Adrenal gland (tissue), 12 donors: Measurements from ENCODE around the gene SPOP. TPM values are rescaled to one million over a fixed set of nuclear protein-coding genes. Genes with fewer than 3 reads are reported as not detected.
A peak's percentile ranks its signal among the peaks of the same experiment; 100 is the strongest.

Experiments used
- DNase-seq, 7 donors: peaks; one replicate each; pipeline ENCODE4 v3.0.0-alpha.2; 2019 to 2020
- H3K27ac ChIP-seq, 5 donors: fragments of 200-600 bp; sonication (generic) in 4 of 5; 1 replicate in 3 of 5; 2 replicates in 2 of 5; pipeline versions ENCODE4 v1.5.1 to v1.8.0; 2016 to 2020; ENCODE audit warnings: mild to moderate bottlenecking in 1 of 5
- H3K27me3 ChIP-seq: fragments of 200-600 bp; 2 replicates; pipeline ENCODE4 v1.8.0; 2021
- H3K36me3 ChIP-seq, 2 donors: fragments of 200-600 bp; replicated peaks in 1 of 2; 1 replicate in 1 of 2; 2 replicates in 1 of 2; pipeline versions ENCODE4 v1.5.1 to v1.8.0; 2018 to 2022
- H3K4me1 ChIP-seq, 2 donors: fragments of 200-600 bp; replicated peaks in 1 of 2; 1 replicate in 1 of 2; 2 replicates in 1 of 2; pipeline versions ENCODE4 v1.5.1 to v1.8.0; 2018 to 2021
- H3K4me3 ChIP-seq, 4 donors: fragments of 200-600 bp; sonication (generic) in 3 of 4; one replicate each; pipeline ENCODE4 v1.5.1; 2016 to 2018
- H3K9me3 ChIP-seq, 3 donors: fragments of 200-600 bp; sonication (generic) in 1 of 3; replicated peaks in 1 of 3; 1 replicate in 2 of 3; 2 replicates in 1 of 3; pipeline versions ENCODE4 v1.5.1 to v1.8.0; 2016 to 2021
- POLR2A ChIP-seq, 2 donors: fragments of 450-650 bp; IDR thresholded peaks; one replicate each; pipeline ENCODE4 v1.6.1; 2017; ENCODE audit warnings: antibody characterized with exemption in 2 of 2, mild to moderate bottlenecking in 2 of 2, moderate library complexity in 1 of 2
- WGBS, 4 donors: extraction: QIAGEN DNeasy Blood & Tissue Kit in 2 of 4; methylation state at CpG; one replicate each; pipeline versions ENCODE4 v1.1.5 to v1.1.7; 2013 to 2017; 5-methylcytosine and 5-hydroxymethylcytosine counted together
- intact Hi-C, 2 donors: fragments of 100-400 bp; cut with DNase I; formaldehyde crosslinking; loops; one replicate each; pipeline versions ENCODE4 v1.14.1 to v1.15.0; 2022 to 2023
- polyA plus RNA-seq, 3 donors: library from polyadenylated mRNA; stranded (reverse); fragments of 200-250 nt in 2 of 3; fragments of 350-450 nt in 1 of 3; fragmentation: Illumina TruSeq in 1 of 3; extraction: RNeasy Lipid Tissue Mini Kit (QIAGEN cat#74804) in 1 of 3; gene quantifications; one replicate each; pipeline ENCODE4 v1.2.3, GENCODE V29; 2013 to 2014
- total RNA-seq, 9 donors: library from RNA; depleted of rRNA in 4 of 9; stranded (reverse); fragments of >200 nt in 4 of 9; fragments of 120-200 nt in 1 of 9; fragmentation: NEBNext Ultra II Directional in 1 of 9; extraction: Animal tissue kit (Norgen Biotek cat#: 25700) in 1 of 9; gene quantifications; one replicate each; pipeline versions ENCODE4 v1.1.0 to v1.2.4, GENCODE V29; 2013 to 2023
- TF ChIP-seq, protein P1 (sequence below), 6 experiments: fragments of 450-650 bp in 4 of 6; fragments of 200-600 bp in 2 of 6; sonication (generic) in 1 of 6; IDR thresholded peaks; 1 replicate in 5 of 6; 2 replicates in 1 of 6; pipeline versions ENCODE4 v1.5.1 to v1.8.0; 2016 to 2021; ENCODE audit warnings: antibody characterized with exemption in 6 of 6, mild to moderate bottlenecking in 2 of 6, moderate library complexity in 1 of 6
- donor health status: healthy with polysubstance abuse.
- donor health status: Bipolar disorder and iron deficiency.
- donor health status: DM: yes; HTN: yes; CAD: no.
- donor health status: DM: no; HTN: no; CAD: no.
- donor health status: DM: no; HTN: no; CAD: no.
- donor health status: DM: yes; HTN: yes; CAD: no.

The SPOP gene
- total and polyA plus RNA-seq, 12 donors = 22.4 to 86.4 (median 57.6) TPM

DNA sequence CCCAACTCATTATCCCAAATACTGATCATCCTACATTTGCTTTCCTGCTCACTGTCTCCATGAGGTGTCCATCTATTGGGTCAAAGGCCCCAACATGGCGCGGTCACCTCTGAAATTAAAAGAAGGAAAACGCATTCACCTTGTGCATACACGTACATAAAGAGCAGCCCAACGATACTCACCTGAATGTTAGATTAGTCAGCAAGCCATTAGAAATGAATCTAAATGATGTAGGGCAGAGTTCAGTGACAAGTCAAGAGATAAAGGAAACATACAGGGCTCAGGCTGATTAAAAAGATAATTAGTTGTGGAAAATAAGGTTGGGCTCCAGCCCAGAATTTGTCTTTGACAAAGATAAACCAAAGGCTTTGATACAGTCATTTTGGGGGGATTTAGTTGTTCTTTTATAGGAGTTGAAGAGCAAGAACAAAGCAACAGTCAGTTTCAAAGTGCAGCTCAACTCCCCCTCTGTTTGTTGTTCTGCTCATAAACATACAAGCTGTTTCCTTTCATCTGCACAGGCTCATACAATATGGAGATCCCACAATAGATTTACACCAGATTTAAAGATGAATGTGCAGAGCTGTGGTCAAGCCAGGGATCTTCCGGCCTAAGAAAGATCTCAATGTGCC, 81.2 kb downstream of the SPOP start:
- 80 to 86% (median 83%) methylated on average over 6 of the region's 6 CpGs for WGBS, 4 donors
- Histone ChIP-seq H3K9me3 (no peaks in the 10 kb centered on the region), H3K27ac (no peak overlapping the region), H3K4me1 (peaks cover 0 to 26% of the 10 kb centered on the region in 2 donors), H3K27me3 (no peaks in the 10 kb centered on the region), H3K4me3 (no peak overlapping the region), H3K36me3 (peaks cover 0 to 41% of the 10 kb centered on the region in 2 donors)
- TF ChIP-seq, protein P1, sequence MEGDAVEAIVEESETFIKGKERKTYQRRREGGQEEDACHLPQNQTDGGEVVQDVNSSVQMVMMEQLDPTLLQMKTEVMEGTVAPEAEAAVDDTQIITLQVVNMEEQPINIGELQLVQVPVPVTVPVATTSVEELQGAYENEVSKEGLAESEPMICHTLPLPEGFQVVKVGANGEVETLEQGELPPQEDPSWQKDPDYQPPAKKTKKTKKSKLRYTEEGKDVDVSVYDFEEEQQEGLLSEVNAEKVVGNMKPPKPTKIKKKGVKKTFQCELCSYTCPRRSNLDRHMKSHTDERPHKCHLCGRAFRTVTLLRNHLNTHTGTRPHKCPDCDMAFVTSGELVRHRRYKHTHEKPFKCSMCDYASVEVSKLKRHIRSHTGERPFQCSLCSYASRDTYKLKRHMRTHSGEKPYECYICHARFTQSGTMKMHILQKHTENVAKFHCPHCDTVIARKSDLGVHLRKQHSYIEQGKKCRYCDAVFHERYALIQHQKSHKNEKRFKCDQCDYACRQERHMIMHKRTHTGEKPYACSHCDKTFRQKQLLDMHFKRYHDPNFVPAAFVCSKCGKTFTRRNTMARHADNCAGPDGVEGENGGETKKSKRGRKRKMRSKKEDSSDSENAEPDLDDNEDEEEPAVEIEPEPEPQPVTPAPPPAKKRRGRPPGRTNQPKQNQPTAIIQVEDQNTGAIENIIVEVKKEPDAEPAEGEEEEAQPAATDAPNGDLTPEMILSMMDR (IDR thresholded peaks at IDR 0.05) = no peak
- no peak for TF ChIP-seq POLR2A (IDR thresholded peaks at IDR 0.05)
- no peak for DNase-seq
- intact Hi-C loops = no loop called here

DNA sequence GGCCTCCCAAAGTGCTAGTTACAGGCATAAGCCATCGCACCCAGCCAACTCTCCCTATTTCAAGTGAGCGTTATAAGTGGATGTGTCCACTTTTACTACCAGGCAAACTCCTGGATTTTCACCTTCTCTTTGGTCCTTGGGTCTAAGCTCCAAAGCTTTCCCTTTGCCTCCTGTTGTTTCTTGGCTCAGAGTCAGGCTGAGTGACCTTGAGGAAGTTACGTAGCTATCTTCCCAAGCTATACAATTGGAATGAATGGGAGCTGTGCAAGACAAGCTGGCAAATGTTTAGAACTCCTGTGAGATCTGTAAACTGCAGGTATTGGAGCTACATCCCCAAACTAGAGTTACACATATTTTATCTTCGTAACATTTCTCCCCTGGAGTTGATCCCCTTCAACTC, 81.9 kb downstream of the SPOP start:
- TF ChIP-seq POLR2A (IDR thresholded peaks at IDR 0.05) = no peak
- TF ChIP-seq, protein P1 (IDR thresholded peaks at IDR 0.05) = no peak
- H3K27ac ChIP-seq = no peak overlapping the region
- no peaks in the 10 kb centered on the region for H3K9me3 ChIP-seq
- DNase-seq = peak in 3 of 7 donors; percentile 54 to 70 (median 60)
- 70 to 77% (median 76%) methylated on average over 4 of the region's 4 CpGs for WGBS, 4 donors
- H3K36me3 ChIP-seq = peaks cover 0 to 34% of the 10 kb centered on the region in 2 donors
- intact Hi-C loops = no loop called here
- H3K27me3 ChIP-seq = no peaks in the 10 kb centered on the region
- peaks cover 0 to 26% of the 10 kb centered on the region in 2 donors for H3K4me1 ChIP-seq
- H3K4me3 ChIP-seq = no peak overlapping the region

DNA sequence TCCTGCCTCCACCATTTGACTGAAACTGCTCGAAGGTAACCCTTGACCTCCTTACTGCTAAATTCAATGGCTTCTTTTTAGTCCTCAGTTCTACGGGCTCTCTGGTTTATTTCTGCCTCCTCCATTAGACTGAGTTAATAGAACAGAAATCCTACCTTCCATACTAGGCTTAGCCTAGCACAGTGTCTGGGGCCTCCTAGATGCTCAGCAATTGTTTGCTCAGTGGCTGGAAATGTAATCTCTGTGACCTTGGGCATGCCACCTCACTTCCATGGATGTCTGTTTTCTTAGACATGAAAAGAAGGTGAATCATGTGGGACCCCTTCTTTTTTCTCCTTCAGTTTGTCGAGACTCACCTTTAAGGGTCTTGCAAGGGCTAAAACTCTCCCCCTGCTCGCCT, 82.6 kb downstream of the SPOP start:
- WGBS, 4 donors = 74 to 89% (median 81%) methylated on average over 4 of the region's 4 CpGs
- H3K36me3 ChIP-seq = peaks cover 0 to 27% of the 10 kb centered on the region in 2 donors

DNA sequence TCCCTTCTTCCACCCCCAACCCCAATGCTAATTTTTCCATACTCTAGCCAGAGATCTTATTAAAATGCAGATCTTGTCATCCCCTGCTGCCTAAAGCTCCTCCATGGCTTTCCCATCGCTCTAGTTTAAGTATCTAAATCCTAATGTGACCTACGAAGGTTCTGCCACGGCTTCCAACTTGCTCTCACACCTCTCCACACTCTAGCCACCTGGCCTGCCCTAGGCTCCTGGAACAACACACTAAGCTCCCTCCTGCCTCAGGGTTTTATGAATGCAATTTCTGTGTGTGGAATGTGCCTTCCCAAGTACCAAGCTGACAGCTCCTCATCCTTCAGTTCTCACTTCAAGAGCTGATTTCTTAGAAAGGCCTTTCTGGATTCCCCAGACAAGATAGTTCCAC, 85.6 kb downstream of the SPOP start:
- no peaks in the 10 kb centered on the region for H3K9me3 ChIP-seq
- H3K27ac ChIP-seq = no peak overlapping the region
- H3K36me3 ChIP-seq = peaks cover 0 to 10% of the 10 kb centered on the region in 2 donors
- 93 to 99% (median 95%) methylated on average over 3 of the region's 3 CpGs for WGBS, 4 donors
- H3K4me3 ChIP-seq = no peak overlapping the region
- no peak for DNase-seq
- H3K27me3 ChIP-seq = no peaks in the 10 kb centered on the region
- peaks cover 0 to 16% of the 10 kb centered on the region in 2 donors for H3K4me1 ChIP-seq
- intact Hi-C loops = no loop called here
- no peak for TF ChIP-seq POLR2A (IDR thresholded peaks at IDR 0.05)
- TF ChIP-seq, protein P1 (IDR thresholded peaks at IDR 0.05) = no peak

More for the DNA sequence above, 82.6 kb downstream of the SPOP start:
- TF ChIP-seq POLR2A (IDR thresholded peaks at IDR 0.05) = no peak
- TF ChIP-seq, protein P1 (IDR thresholded peaks at IDR 0.05) = no peak
- intact Hi-C loops = no loop called here
- H3K27me3 ChIP-seq = no peaks in the 10 kb centered on the region
- no peak overlapping the region for H3K4me3 ChIP-seq
- peaks cover 0 to 26% of the 10 kb centered on the region in 2 donors for H3K4me1 ChIP-seq
- DNase-seq = no peak
- H3K27ac ChIP-seq = no peak overlapping the region
- H3K9me3 ChIP-seq = no peaks in the 10 kb centered on the region
